ENCODE results near the gene RPP40. TPM values are rescaled to one million over a fixed set of nuclear protein-coding genes. Genes with fewer than 3 reads are reported as not detected.

The RPP40 gene
- total and polyA plus RNA-seq, 8 donors = 0.97 to 3.7 (median 2.5) TPM

GRCh38 chr6:4953440-4953839 is 50.4 kb downstream of the RPP40 start:
- Histone ChIP-seq H3K4me3 (no peak overlapping the region), H3K27ac (no peak overlapping the region), H3K36me3 (peaks cover 0 to 6% (median 0%) of the 10 kb centered on the region in 3 donors), H3K27me3 (no peaks in the 10 kb centered on the region), H3K9me3 (no peaks in the 10 kb centered on the region), H3K4me1 (no peaks in the 10 kb centered on the region)
- no peak for ATAC-seq
- TF ChIP-seq, protein P1, sequence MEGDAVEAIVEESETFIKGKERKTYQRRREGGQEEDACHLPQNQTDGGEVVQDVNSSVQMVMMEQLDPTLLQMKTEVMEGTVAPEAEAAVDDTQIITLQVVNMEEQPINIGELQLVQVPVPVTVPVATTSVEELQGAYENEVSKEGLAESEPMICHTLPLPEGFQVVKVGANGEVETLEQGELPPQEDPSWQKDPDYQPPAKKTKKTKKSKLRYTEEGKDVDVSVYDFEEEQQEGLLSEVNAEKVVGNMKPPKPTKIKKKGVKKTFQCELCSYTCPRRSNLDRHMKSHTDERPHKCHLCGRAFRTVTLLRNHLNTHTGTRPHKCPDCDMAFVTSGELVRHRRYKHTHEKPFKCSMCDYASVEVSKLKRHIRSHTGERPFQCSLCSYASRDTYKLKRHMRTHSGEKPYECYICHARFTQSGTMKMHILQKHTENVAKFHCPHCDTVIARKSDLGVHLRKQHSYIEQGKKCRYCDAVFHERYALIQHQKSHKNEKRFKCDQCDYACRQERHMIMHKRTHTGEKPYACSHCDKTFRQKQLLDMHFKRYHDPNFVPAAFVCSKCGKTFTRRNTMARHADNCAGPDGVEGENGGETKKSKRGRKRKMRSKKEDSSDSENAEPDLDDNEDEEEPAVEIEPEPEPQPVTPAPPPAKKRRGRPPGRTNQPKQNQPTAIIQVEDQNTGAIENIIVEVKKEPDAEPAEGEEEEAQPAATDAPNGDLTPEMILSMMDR (IDR thresholded peaks at IDR 0.05) = no peak
- intact Hi-C loops (cut with DNase I) = no loop called here
- FAIRE-seq = no peak
- WGBS, 2 donors = 94 to 97% methylated on average over 12 of the region's 12 CpGs
- no peak for DNase-seq

DNA sequence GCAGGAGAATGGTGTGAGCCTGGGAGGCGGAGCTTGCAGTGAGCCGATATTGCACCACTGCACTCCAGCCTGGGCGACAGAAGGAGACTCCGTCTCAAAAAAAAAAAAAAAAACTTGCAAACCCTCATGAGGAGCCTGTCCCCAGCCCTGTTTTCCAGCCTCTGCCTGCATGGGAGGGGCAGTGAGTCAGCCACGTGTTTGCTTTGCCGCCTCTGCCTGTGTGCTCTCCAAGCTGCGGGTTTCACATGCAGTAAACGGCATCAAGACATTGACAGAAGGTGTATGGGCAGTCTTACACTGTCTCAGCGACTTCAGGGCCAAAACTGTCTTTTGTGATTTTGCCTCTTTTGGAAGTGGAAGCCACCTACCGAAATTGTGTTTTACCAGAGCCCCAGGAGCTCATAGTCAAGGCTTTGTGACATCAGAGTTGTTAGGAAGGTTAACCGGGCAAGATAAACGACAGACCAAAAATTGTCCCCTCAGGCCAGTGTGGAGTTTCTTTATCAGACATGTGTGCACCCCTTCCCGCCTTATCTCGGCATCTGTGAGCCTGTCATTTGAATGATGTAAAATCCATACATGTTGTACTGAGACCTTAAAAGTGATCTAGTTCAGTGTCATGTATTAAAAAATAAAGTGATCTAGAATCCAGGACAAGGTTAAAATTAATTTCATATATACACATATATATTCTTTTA is 52.9 kb downstream of the RPP40 start:
- Histone ChIP-seq H3K36me3 (peaks cover 0 to 6% (median 0%) of the 10 kb centered on the region in 3 donors), H3K27ac (no peak overlapping the region), H3K4me3 (no peak overlapping the region), H3K4me1 (no peaks in the 10 kb centered on the region), H3K27me3 (no peaks in the 10 kb centered on the region), H3K9me3 (no peaks in the 10 kb centered on the region)
- ATAC-seq (no peak), DNase-seq (peak in 1 of 6 donors; percentile 5), FAIRE-seq (no peak)
- intact Hi-C loops (cut with DNase I) = no loop called here
- TF ChIP-seq, protein P1 (IDR thresholded peaks at IDR 0.05) = no peak
- WGBS, 2 donors = 90 to 93% methylated on average over 14 of the region's 14 CpGs

DNA sequence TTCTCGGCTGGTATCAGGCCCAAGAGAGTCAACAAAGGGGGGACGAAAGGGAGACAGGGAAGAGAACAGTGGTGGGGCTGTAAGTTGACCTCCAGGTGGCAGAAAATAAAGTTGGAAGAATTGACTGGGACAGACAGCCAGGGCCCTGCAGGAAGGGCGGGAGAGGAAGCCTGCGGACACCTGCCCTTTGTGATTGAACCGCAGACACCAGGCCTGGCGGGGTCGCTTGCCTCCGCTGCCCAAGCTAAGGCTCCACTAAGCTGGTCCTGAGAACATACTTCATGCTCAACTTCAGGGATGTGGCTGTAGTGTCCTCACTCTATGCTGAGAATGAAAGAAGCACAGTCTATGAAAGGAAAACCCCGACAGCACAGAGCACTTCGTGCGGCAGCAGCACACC is 53.8 kb downstream of the RPP40 start:
- DNase-seq (peak in 1 of 6 donors; percentile 1), ATAC-seq (no peak), FAIRE-seq (no peak)
- no peak overlapping the region for H3K4me3 ChIP-seq
- intact Hi-C loops (cut with DNase I) = no loop called here
- H3K4me1 ChIP-seq = no peaks in the 10 kb centered on the region
- TF ChIP-seq, protein P1 (IDR thresholded peaks at IDR 0.05) = no peak
- WGBS, 2 donors = 95 to 97% methylated on average over 11 of the region's 11 CpGs
- H3K9me3 ChIP-seq = no peaks in the 10 kb centered on the region
- no peaks in the 10 kb centered on the region for H3K27me3 ChIP-seq
- peaks cover 0 to 8% (median 0%) of the 10 kb centered on the region in 3 donors for H3K36me3 ChIP-seq
- no peak overlapping the region for H3K27ac ChIP-seq

DNA sequence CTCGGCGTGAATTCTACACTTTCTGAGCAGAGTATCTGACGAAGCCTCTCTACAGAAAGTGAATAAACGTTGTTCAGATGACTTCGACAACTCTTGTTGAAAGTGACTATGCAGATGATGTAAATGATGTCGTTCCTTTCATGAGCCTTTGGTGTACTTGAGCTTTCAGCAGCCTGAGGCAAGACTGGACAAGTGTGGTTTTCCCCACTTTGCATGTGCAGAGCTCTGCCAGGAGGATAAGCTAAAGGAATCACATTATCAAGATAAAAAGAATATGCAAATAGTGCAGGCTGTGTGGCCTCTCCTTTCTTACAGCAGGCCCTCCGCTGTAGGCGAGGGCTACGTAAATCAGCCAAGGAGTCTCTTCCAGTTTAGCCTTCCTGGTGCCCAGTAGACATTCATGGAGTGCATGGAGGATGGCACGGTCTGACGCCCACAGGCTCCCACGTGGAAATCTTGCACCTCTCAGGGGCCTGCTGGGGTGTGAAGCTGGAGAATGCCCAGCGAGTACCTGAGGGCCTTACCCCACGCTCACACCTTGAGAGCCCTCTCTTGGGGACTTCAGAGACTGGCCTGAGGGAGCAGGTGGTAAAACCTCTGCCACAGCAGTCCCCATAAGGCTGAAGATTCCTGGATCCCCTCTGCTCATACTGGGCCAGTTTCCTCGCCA is 54.9 kb downstream of the RPP40 start:
- intact Hi-C loops (cut with DNase I) = no loop called here
- Histone ChIP-seq H3K27me3 (no peaks in the 10 kb centered on the region), H3K4me3 (no peak overlapping the region), H3K36me3 (peaks cover 0 to 13% (median 0%) of the 10 kb centered on the region in 3 donors), H3K9me3 (no peaks in the 10 kb centered on the region), H3K4me1 (no peaks in the 10 kb centered on the region), H3K27ac (no peak overlapping the region)
- TF ChIP-seq, protein P1 (IDR thresholded peaks at IDR 0.05) = no peak
- FAIRE-seq = no peak
- 93% methylated on average over 15 of the region's 15 CpGs for WGBS, 2 donors
- no peak for ATAC-seq
- peak in 1 of 6 donors; percentile 6 for DNase-seq

- H3K9me3 ChIP-seq = no peaks in the 10 kb centered on the region
- no peak for FAIRE-seq
- no peak for ATAC-seq
These were observed 56.1 kb downstream of the RPP40 start for GRCh38 chr6:4947716-4948115.

More at GRCh38 chr6:4947716-4948115, 56.1 kb downstream of the RPP40 start:
- TF ChIP-seq, protein P1 (IDR thresholded peaks at IDR 0.05) = no peak
- intact Hi-C loops (cut with DNase I) = no loop called here
- no peak for DNase-seq
- Histone ChIP-seq H3K27me3 (no peaks in the 10 kb centered on the region), H3K36me3 (peaks cover 0 to 9% (median 0%) of the 10 kb centered on the region in 3 donors), H3K4me3 (no peak overlapping the region), H3K27ac (no peak overlapping the region), H3K4me1 (no peaks in the 10 kb centered on the region)
- 86 to 87% methylated on average over 13 of the region's 13 CpGs for WGBS, 2 donors
